ENCODE measurements around the gene PPM1B. TPM values are rescaled to one million over a fixed set of nuclear protein-coding genes. Genes with fewer than 3 reads are reported as not detected.

Gene PPM1B
- total and polyA plus RNA-seq, 2 of the 8 experiments (the other 6 are each of a cell fraction or from before 2014, with no cell fraction given): 43.6 to 126 TPM

DNA sequence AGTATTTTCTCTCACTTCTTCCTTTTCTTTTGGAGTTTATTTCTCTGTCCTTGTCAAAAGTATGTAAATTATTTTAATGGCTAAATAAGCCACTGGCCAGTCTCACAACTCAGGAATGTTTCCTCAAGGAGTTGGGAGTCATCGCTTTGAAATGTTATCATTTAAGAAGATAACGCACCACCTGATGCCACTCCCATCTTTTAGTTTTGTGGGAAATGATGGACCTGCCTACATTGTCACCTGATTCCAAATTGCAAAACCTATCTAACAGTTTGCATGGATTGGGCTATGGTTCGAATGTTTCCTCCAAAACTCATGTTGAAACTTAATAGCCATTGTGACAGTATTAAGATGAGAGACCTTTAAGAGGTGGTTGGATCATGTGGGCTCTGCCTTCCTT lies 32.4 kb upstream of the PPM1B start:
- Histone ChIP-seq H4K5ac (ENCODE audit: insufficient read length, low read depth, low read length) (peak overlapping the region; percentile 91), H3K18ac (ENCODE audit: extremely low read depth, low read length) (peak overlapping the region; percentile 99), H3K14ac (ENCODE audit: insufficient read length) (no peak overlapping the region), H3K56ac (replicated peaks; ENCODE audit: insufficient read length, low read depth, low read length) (no peak overlapping the region), H3K4me1 (replicated peaks in 1 of 4; ENCODE audit: control insufficient read depth in 3 of 4, insufficient read depth in 4 of 4, low read length in 3 of 4) (peaks cover 5 to 24% (median 20%) of the 10 kb centered on the region in 4 experiments; a peak in 6 of 7 replicates), H3K4me2 (ENCODE audit: insufficient read depth in 1 of 2, low read depth in 2 of 2, low read length in 2 of 2) (peak overlapping the region; percentile 23 to 69; a peak in 3 of 4 replicates), H3K27me3 (replicated peaks in 1 of 4; ENCODE audit: control insufficient read depth in 3 of 4, extremely low read depth in 1 of 4, insufficient read depth in 3 of 4, low read length in 3 of 4) (no peaks in the 10 kb centered on the region), H3K9ac (replicated peaks in 1 of 4; ENCODE audit: extremely low read depth in 1 of 4, low read depth in 3 of 4, low read length in 3 of 4) (peak overlapping the region in 1 of 4 experiments; percentile 20; a peak in 1 of 7 replicates), H3K23me2 (ENCODE audit: low read depth, low read length) (no peaks in the 10 kb centered on the region), H2BK120ac (replicated peaks; ENCODE audit: low read depth, low read length) (peak overlapping the region; percentile 87), H2AFZ (ENCODE audit: low read length) (no peak overlapping the region), H2AK5ac (ENCODE audit: low read depth, low read length) (peak overlapping the region; percentile 100), H3K79me2 (ENCODE audit: control insufficient read depth in 1 of 2, insufficient read depth in 2 of 2, low read length in 2 of 2) (no peaks in the 10 kb centered on the region), H4K20me1 (replicated peaks in 1 of 2; ENCODE audit: control insufficient read depth in 1 of 2, insufficient read depth in 2 of 2, low read length in 2 of 2) (no peaks in the 10 kb centered on the region), H3K36me3 (ENCODE audit: control insufficient read depth in 2 of 4, insufficient read depth in 4 of 4, low read length in 3 of 4) (no peaks in the 10 kb centered on the region), H2BK15ac (ENCODE audit: low read length) (no peak overlapping the region), H3K79me1 (ENCODE audit: low read depth, low read length) (no peaks in the 10 kb centered on the region), H4K91ac (replicated peaks; ENCODE audit: insufficient read length, low read length) (peak overlapping the region; percentile 56), H2BK20ac (ENCODE audit: low read length) (peak overlapping the region; percentile 88), H2BK5ac (ENCODE audit: low read depth, low read length) (peak overlapping the region; percentile 100), H2BK12ac (ENCODE audit: low read depth, low read length) (peak overlapping the region; percentile 100), H3K23ac (ENCODE audit: insufficient read length) (no peak overlapping the region), H4K8ac (ENCODE audit: extremely low read depth, insufficient read depth, low read length) (no peak overlapping the region), H3K27ac (ENCODE audit: low read depth, low read length) (peak overlapping the region; percentile 74), H3K9me3 (ENCODE audit: insufficient read depth in 2 of 2, low read depth in 1 of 2, low read length in 1 of 2) (peaks cover 7 to 11% of the 10 kb centered on the region in 2 experiments; a peak in 2 of 4 replicates), H3K4me3 (ENCODE audit: extremely low read depth in 1 of 4, insufficient read depth in 2 of 4, low read depth in 3 of 4, low read length in 4 of 4) (peak overlapping the region in 1 of 4 experiments; percentile 38; a peak in 1 of 8 replicates), H3K4ac (replicated peaks; ENCODE audit: insufficient read length, low read depth, low read length) (peak overlapping the region; percentile 46)
- CTCF ChIA-PET (ENCODE audit: partially characterized antibody): interaction anchor here (1.0 kb wide), 1 partner anchor 49 kb away, joined by 3 read pairs; no protein-coding TSS in a partner anchor
- 26% methylated on average over 3 of the region's 3 CpGs; no CpG with 5 or more reads in 1 of the 2 experiments for WGBS, 2 experiments (ENCODE audit: extremely low coverage in 1 of 2, insufficient coverage in 1 of 2, insufficient read length in 1 of 2, insufficient replicate concordance in 2 of 2, low coverage in 1 of 2, low lambda C conversion rate in 2 of 2, missing lambda C conversion rate in 1 of 2)
- FAIRE-seq (peak; percentile 92), DNase-seq (ENCODE audit: low read depth in 1 of 2, low spot score in 2 of 2) (no peak)
- TF ChIP-seq JUN (IDR thresholded peaks at IDR 0.05; ENCODE audit: low read depth, low read length) (peak; percentile 5; the same call in 1 of the 2 replicates), RBBP5 (IDR thresholded peaks at IDR 0.05; ENCODE audit: borderline replicate concordance, low read depth, low read length) (no peak), POLR2A (IDR thresholded peaks at IDR 0.05; ENCODE audit: control extremely low read depth in 1 of 2, low read depth in 2 of 2, low read length in 2 of 2) (peak in 1 of 2 experiments; percentile 43; a peak in 1 of 3 replicates), JUND (IDR thresholded peaks at IDR 0.05; ENCODE audit: low read length) (peak; percentile 47; the same call in 1 of the 2 replicates)
- TF ChIP-seq, protein P1, sequence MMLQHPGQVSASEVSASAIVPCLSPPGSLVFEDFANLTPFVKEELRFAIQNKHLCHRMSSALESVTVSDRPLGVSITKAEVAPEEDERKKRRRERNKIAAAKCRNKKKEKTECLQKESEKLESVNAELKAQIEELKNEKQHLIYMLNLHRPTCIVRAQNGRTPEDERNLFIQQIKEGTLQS (IDR thresholded peaks at IDR 0.05; ENCODE audit: insufficient read depth, low read depth, low read length): no peak
- POLR2A ChIA-PET (ENCODE audit: partially characterized antibody): interaction anchor here (0.6 kb wide), 1 partner anchor 55 kb away, joined by 3 read pairs; no protein-coding TSS in a partner anchor
